ENCODE results near the gene LPP. TPM values are rescaled to one million over a fixed set of nuclear protein-coding genes. Genes with fewer than 3 reads are reported as not detected.

The LPP gene
- polyA plus RNA-seq, 1 donor (not counting 4 experiments of a cell fraction or from before 2014, with no cell fraction given), result 16.0 TPM

DNA sequence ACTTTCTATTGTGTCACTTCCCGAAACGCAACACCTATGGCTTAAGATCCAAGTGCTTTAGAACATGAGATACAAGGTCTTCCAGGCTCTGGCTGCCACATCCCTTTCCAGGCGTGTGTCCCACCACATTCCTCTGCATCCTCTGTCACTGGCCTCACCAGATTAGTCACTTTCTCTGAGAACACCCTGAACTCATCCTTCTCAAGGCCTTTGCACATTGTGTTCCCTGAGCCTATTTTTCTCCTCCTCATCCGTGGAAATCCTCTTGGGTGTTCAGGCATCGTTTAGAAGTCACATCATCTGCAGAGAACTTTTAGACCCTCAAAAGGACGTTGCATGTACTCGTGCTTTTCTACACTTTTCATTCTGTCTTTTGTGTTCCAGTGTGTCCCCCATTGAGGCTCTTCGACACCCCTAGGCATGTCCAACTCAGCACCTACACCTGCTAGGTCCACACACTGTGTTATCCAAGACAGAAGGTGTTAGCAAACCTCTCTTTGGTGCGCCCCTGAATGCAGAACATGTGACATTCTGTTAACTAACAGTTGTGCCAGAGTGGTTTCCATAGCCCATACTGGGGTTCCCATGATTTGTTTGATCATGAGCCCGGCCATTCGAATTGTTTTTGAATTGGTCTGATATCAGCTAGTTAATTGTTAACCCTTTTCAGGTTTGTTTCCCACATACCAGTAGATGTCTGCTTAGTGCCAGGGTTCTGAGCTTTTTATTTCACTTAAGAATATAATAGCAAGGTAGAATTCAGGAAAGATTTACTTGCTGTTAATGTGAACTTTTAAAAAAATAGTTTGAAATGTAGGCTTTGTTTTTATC, 67.2 kb downstream of the LPP start:
- Histone ChIP-seq H3K9me1 (ENCODE audit: control insufficient read depth, extremely low read depth, insufficient read depth, low read length) (no peaks in the 10 kb centered on the region), H3K9ac (ENCODE audit: control insufficient read depth, extremely low read depth, insufficient read depth, low read length) (no peak overlapping the region), H3K4me2 (ENCODE audit: control insufficient read depth, extremely low read depth, insufficient read depth, low read depth, low read length) (no peak overlapping the region), H3K4me1 (ENCODE audit: control insufficient read depth, extremely low read depth, insufficient read depth, low read length) (peaks cover 8% of the 10 kb centered on the region), H3K27me3 (ENCODE audit: control insufficient read depth, extremely low read depth, insufficient read depth, low read length) (no peaks in the 10 kb centered on the region), H3K4me3 (ENCODE audit: control insufficient read depth in 2 of 3, extremely low read depth in 1 of 3, insufficient read depth in 2 of 3, low read depth in 1 of 3, low read length in 3 of 3) (no peak overlapping the region), H3K9me3 (ENCODE audit: control insufficient read depth, low read depth, low read length) (no peaks in the 10 kb centered on the region), H2AFZ (ENCODE audit: control insufficient read depth, low read length) (no peak overlapping the region), H4K20me1 (ENCODE audit: control insufficient read depth, extremely low read depth, insufficient read depth, low read length) (peaks cover 7% of the 10 kb centered on the region), H3K27ac (ENCODE audit: control insufficient read depth, insufficient read depth, low read length) (no peak overlapping the region), H3K79me2 (ENCODE audit: control insufficient read depth, insufficient read depth, low read length) (peaks cover 42% of the 10 kb centered on the region), H3K36me3 (ENCODE audit: control insufficient read depth in 2 of 2, extremely low read depth in 1 of 2, insufficient read depth in 2 of 2, low read length in 2 of 2) (peaks cover 0 to 3% of the 10 kb centered on the region in 2 experiments)
- TF ChIP-seq EZH2 (IDR thresholded peaks at IDR 0.05; ENCODE audit: low read length) (no peak), CTCF (optimal IDR thresholded peaks at IDR 0.05 in 1 of 3, IDR thresholded peaks at IDR 0.05 in 1 of 3, conservative IDR thresholded peaks at IDR 0.05 in 1 of 3; ENCODE audit: extremely low read depth in 1 of 3, insufficient read depth in 2 of 3, low read length in 3 of 3) (no peak)
- dilution Hi-C loops (cut with MboI; ENCODE audit: extremely low pct_ligation_motif_present, low sequenced_read_pairs), result no loop called here
- no peak for DNase-seq (ENCODE audit: low read depth, low spot score)
- no peak for FAIRE-seq

- Histone ChIP-seq H3K27ac (ENCODE audit: control insufficient read depth, insufficient read depth, low read length) (no peak overlapping the region), H3K4me2 (ENCODE audit: control insufficient read depth, extremely low read depth, insufficient read depth, low read depth, low read length) (no peak overlapping the region), H3K27me3 (ENCODE audit: control insufficient read depth, extremely low read depth, insufficient read depth, low read length) (no peaks in the 10 kb centered on the region), H3K9me3 (ENCODE audit: control insufficient read depth, low read depth, low read length) (no peaks in the 10 kb centered on the region), H2AFZ (ENCODE audit: control insufficient read depth, low read length) (no peak overlapping the region), H3K9ac (ENCODE audit: control insufficient read depth, extremely low read depth, insufficient read depth, low read length) (no peak overlapping the region), H3K4me3 (ENCODE audit: control insufficient read depth in 2 of 3, extremely low read depth in 1 of 3, insufficient read depth in 2 of 3, low read depth in 1 of 3, low read length in 3 of 3) (no peak overlapping the region), H4K20me1 (ENCODE audit: control insufficient read depth, extremely low read depth, insufficient read depth, low read length) (peaks cover 5% of the 10 kb centered on the region), H3K9me1 (ENCODE audit: control insufficient read depth, extremely low read depth, insufficient read depth, low read length) (no peaks in the 10 kb centered on the region), H3K4me1 (ENCODE audit: control insufficient read depth, extremely low read depth, insufficient read depth, low read length) (peaks cover 8% of the 10 kb centered on the region), H3K79me2 (ENCODE audit: control insufficient read depth, insufficient read depth, low read length) (peaks cover 40% of the 10 kb centered on the region), H3K36me3 (ENCODE audit: control insufficient read depth in 2 of 2, extremely low read depth in 1 of 2, insufficient read depth in 2 of 2, low read length in 2 of 2) (peaks cover 0 to 4% of the 10 kb centered on the region in 2 experiments)
- dilution Hi-C loops (cut with MboI; ENCODE audit: extremely low pct_ligation_motif_present, low sequenced_read_pairs), result no loop called here
- DNase-seq (ENCODE audit: low read depth, low spot score) (no peak), FAIRE-seq (no peak)
- no peak for TF ChIP-seq EZH2 (IDR thresholded peaks at IDR 0.05; ENCODE audit: low read length)
- no peak for TF ChIP-seq CTCF (optimal IDR thresholded peaks at IDR 0.05 in 1 of 3, IDR thresholded peaks at IDR 0.05 in 1 of 3, conservative IDR thresholded peaks at IDR 0.05 in 1 of 3; ENCODE audit: extremely low read depth in 1 of 3, insufficient read depth in 2 of 3, low read length in 3 of 3)
Measured at GRCh38 chr3:188223936-188224335, 70.0 kb downstream of the LPP start.

All from keratinocyte (primary cell).